SU-DHL-6 (cell line): ENCODE measurements around the gene PASD1.

Source experiments
- CTCF ChIP-seq: fragments of 200-600 bp; sonication (generic); IDR thresholded peaks from one replicate; pipeline ENCODE4 v1.5.1; 2017; ENCODE audit warnings: antibody characterized with exemption, mild to moderate bottlenecking, low read length, moderate library complexity; ENCODE audit not compliant: insufficient read depth, poor library complexity, severe bottlenecking
- EZH2phosphoT487 ChIP-seq: fragments of 200-600 bp; sonication (generic), shearing (Covaris generic); conservative IDR thresholded peaks from 2 replicates; pipeline ENCODE4 v1.6.1; 2018; ENCODE audit warnings: mild to moderate bottlenecking, antibody characterized with exemption, low read length, moderate library complexity, mixed read lengths

GRCh38 chrX:151702026-151702714 is 138.7 kb downstream of the PASD1 start:
- TF ChIP-seq CTCF (no peak), EZH2phosphoT487 (no peak)
